Muscle of leg (tissue), 11 donors: ENCODE measurements around the gene MMS19. TPM values are rescaled to one million over a fixed set of nuclear protein-coding genes. Genes with fewer than 3 reads are reported as not detected.
A peak's percentile ranks its signal among the peaks of the same experiment; 100 is the strongest.

Experiments
- DNase-seq: peaks from one replicate; pipeline ENCODE4 v3.0.0; 2013
- H3K27ac ChIP-seq: one replicate; pipeline ENCODE4 v1.5.1; 2013; ENCODE audit warnings: mild to moderate bottlenecking, low read length, control low read depth
- H3K27me3 ChIP-seq: one replicate; pipeline ENCODE4 v1.6.1; 2013; ENCODE audit warnings: low read length; ENCODE audit not compliant: control insufficient read depth, insufficient read depth
- H3K36me3 ChIP-seq: one replicate; pipeline ENCODE4 v1.6.1; 2013; ENCODE audit warnings: low read length; ENCODE audit not compliant: control insufficient read depth, insufficient read depth
- H3K4me1 ChIP-seq: one replicate; pipeline ENCODE4 v1.6.1; 2013; ENCODE audit warnings: low read length; ENCODE audit not compliant: control insufficient read depth, insufficient read depth
- H3K4me3 ChIP-seq: one replicate; pipeline ENCODE4 v1.5.1; 2013; ENCODE audit warnings: low read length, control low read depth
- H3K9me3 ChIP-seq: replicated peaks from 2 replicates; pipeline ENCODE4 v1.6.1; 2013; ENCODE audit warnings: low read depth, low read length; ENCODE audit not compliant: control insufficient read depth
- WGBS: methylation state at CpG from one replicate; pipeline ENCODE4 v1.1.5; 2013; ENCODE audit warnings: missing lambda C conversion rate; ENCODE audit not compliant: insufficient coverage; 5-methylcytosine and 5-hydroxymethylcytosine counted together
- polyA plus RNA-seq, 8 donors: library from polyadenylated mRNA; unstranded; fragments of 120-200 nt; gene quantifications; one replicate each; pipeline versions ENCODE4 v1.2.1 to v1.2.3, GENCODE V29; 2013; ENCODE audit warnings: inconsistent platforms in 1 of 8, low replicate concordance in 1 of 8; ENCODE audit not compliant: insufficient read length in 8 of 8, insufficient read depth in 1 of 8
- total RNA-seq: library from RNA; stranded (reverse); fragments of 120-200 nt; gene quantifications from one replicate; pipeline ENCODE4 v1.2.4, GENCODE V29; 2013

The MMS19 gene
- total and polyA plus RNA-seq, 9 donors: 51.9 to 70.8 (median 64.9) TPM

DNA sequence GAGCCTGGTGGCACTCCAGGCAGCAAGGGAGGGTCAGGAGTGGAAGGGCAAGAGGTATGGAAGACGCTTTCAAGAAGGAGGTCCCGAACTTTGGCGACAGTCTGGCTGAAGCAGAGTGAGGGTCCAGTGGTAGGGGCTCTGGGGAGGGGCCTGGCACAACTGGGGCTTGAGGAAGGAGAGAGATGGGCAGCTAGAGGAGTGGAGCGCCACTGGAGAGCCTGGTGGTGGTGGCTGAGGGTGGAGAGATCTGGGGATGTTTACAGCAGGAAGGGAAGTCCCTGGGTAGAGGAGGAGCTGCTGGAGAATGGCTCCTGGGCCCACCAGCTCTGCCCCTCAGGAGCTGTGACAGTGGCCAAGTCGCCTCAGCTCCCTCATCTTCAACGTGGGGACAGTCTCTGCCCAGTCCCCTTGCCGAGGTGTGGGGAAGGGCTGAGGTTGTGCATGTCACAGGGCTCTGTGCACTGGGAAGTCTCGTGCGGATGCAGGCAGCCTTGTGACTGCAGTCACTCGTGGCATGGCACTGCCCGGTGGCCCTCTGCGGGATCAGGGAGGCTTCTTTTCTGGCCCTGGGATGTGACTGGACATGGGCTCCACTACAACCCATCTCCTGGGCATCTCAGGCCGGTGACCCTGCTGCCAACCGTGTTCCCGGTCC, 19.0 kb upstream of the MMS19 start:
- no peaks in the 10 kb centered on the region for H3K36me3 ChIP-seq
- no peak for DNase-seq
- 88% methylated on average over 11 of the region's 15 CpGs for WGBS
- no peak overlapping the region for H3K4me3 ChIP-seq
- peaks cover 79% of the 10 kb centered on the region for H3K4me1 ChIP-seq
- peak overlapping the region; percentile 77 for H3K27ac ChIP-seq
- H3K9me3 ChIP-seq: no peaks in the 10 kb centered on the region
- no peaks in the 10 kb centered on the region for H3K27me3 ChIP-seq

GRCh38 chr10:97515271-97515978, 17.2 kb upstream of the MMS19 start:
- no peaks in the 10 kb centered on the region for H3K36me3 ChIP-seq
- H3K4me3 ChIP-seq: no peak overlapping the region
- DNase-seq: peak; percentile 77
- 57% methylated on average over 8 of the region's 10 CpGs for WGBS
- no peaks in the 10 kb centered on the region for H3K27me3 ChIP-seq
- peaks cover 64% of the 10 kb centered on the region for H3K4me1 ChIP-seq
- H3K27ac ChIP-seq: peak overlapping the region; percentile 23
- no peaks in the 10 kb centered on the region for H3K9me3 ChIP-seq

DNA sequence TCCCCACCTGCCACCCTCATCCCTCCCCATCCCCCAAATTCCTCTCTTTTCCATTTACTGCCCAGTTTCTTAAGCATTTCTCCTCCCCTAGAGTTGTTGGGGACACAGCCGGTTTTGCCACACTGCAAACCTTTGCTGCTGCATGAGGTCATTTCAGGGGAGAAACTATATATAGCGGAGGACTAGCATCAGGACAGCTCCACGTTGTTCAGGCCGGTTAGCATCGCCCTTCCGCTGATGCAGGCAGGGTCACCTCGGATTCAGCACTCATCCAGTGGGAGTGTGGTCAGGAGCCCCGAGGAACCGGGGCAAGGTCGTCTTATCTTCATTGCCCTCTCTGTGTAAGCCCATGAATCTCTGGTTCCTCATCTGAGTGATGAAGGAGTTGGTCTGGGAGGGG, 16.1 kb upstream of the MMS19 start:
- no CpG with 5 or more reads among the region's 10 CpGs for WGBS
- H3K4me1 ChIP-seq: peaks cover 54% of the 10 kb centered on the region
- no peak overlapping the region for H3K4me3 ChIP-seq
- H3K27me3 ChIP-seq: no peaks in the 10 kb centered on the region
- H3K9me3 ChIP-seq: no peaks in the 10 kb centered on the region
- no peaks in the 10 kb centered on the region for H3K36me3 ChIP-seq
- H3K27ac ChIP-seq: no peak overlapping the region
- DNase-seq: no peak

GRCh38 chr10:97512993-97513392, 14.8 kb upstream of the MMS19 start:
- Histone ChIP-seq H3K4me3 (no peak overlapping the region), H3K9me3 (no peaks in the 10 kb centered on the region), H3K36me3 (no peaks in the 10 kb centered on the region), H3K27me3 (no peaks in the 10 kb centered on the region), H3K4me1 (peaks cover 41% of the 10 kb centered on the region), H3K27ac (no peak overlapping the region)
- no peak for DNase-seq
- WGBS: no CpG with 5 or more reads among the region's 1 CpG

GRCh38 chr10:97511711-97512440, 13.7 kb upstream of the MMS19 start:
- no peak overlapping the region for H3K27ac ChIP-seq
- WGBS: no CpG with 5 or more reads among the region's 3 CpGs
- no peaks in the 10 kb centered on the region for H3K9me3 ChIP-seq
- H3K27me3 ChIP-seq: no peaks in the 10 kb centered on the region
- peak; percentile 62 for DNase-seq
- peaks cover 30% of the 10 kb centered on the region for H3K4me1 ChIP-seq
- H3K4me3 ChIP-seq: no peak overlapping the region
- no peaks in the 10 kb centered on the region for H3K36me3 ChIP-seq

DNA sequence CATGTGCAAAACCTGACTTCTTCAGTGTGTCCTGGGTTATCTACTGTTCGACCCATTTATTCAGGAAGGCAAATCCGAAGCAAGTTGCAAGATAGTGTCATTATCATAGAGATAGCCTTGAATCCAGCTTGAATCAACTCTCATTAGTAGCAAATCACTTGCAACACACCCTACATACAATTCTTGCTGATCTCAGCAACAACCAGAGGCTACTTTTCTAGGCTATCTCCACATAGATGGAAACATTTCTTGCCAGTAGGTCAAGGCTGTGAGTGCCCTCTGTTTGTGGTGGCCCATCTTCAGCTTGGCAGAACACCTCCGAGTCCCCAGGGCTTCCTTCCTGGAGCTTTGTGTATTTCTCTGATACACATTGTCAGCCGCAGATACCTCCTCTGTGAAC, 12.5 kb upstream of the MMS19 start:
- H3K4me1 ChIP-seq: peaks cover 20% of the 10 kb centered on the region
- no peak overlapping the region for H3K27ac ChIP-seq
- no peak overlapping the region for H3K4me3 ChIP-seq
- H3K9me3 ChIP-seq: no peaks in the 10 kb centered on the region
- H3K36me3 ChIP-seq: no peaks in the 10 kb centered on the region
- 98% methylated on average over 4 of the region's 4 CpGs for WGBS
- H3K27me3 ChIP-seq: no peaks in the 10 kb centered on the region
- no peak for DNase-seq

GRCh38 chr10:97509120-97509680, 11.0 kb upstream of the MMS19 start:
- H3K27me3 ChIP-seq: no peaks in the 10 kb centered on the region
- H3K27ac ChIP-seq: no peak overlapping the region
- H3K4me1 ChIP-seq: peaks cover 7% of the 10 kb centered on the region
- no peaks in the 10 kb centered on the region for H3K9me3 ChIP-seq
- WGBS: 100% methylated on average over 6 of the region's 8 CpGs
- no peak overlapping the region for H3K4me3 ChIP-seq
- DNase-seq: no peak
- no peaks in the 10 kb centered on the region for H3K36me3 ChIP-seq

- no peaks in the 10 kb centered on the region for H3K27me3 ChIP-seq
- WGBS: no CpG with 5 or more reads among the region's 1 CpG
- no peak overlapping the region for H3K4me3 ChIP-seq
- H3K27ac ChIP-seq: no peak overlapping the region
- no peaks in the 10 kb centered on the region for H3K9me3 ChIP-seq
- peaks cover 9% of the 10 kb centered on the region for H3K4me1 ChIP-seq
- H3K36me3 ChIP-seq: no peaks in the 10 kb centered on the region
- no peak for DNase-seq
Observed at GRCh38 chr10:97508342-97508741, 10.1 kb upstream of the MMS19 start.

DNA sequence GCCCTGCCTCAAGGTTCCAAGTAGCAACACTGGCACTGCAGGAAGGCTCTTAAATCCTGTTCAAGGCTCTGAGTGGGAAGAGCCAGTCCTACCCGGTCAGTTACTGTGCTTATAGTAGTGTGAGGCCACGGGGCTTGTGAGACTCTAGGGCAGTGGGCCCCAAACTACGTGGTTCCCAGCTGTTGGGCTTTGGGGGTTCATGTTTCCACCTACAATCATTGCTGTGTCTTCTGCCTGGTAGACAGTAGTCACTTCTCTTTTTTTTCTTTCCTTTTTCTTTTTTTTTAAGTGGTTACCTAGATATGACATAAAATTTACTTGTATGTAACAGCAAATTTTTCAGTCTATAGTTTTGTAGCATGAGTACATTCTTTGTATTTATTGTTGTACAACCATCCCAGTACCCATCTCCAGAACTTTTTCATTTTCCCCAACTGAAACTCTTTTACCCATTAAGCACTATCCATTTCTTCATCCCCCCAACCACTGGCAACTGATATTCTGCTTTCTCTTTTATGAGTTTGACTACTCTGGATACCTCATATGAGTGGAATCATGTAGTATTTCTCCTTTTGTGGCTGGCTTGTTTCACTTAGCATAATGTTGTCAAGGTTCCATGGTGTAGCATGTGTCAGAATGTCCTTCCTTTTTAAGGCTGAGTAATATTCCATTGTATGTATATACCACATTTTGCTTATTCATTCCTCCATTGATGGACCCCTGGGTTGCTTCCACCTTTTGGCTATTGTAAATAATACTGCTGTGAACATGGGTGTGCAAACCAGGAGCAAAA, 8.2 kb upstream of the MMS19 start:
- Histone ChIP-seq H3K4me3 (no peak overlapping the region), H3K4me1 (peaks cover 5% of the 10 kb centered on the region), H3K9me3 (no peaks in the 10 kb centered on the region), H3K27ac (no peak overlapping the region), H3K27me3 (no peaks in the 10 kb centered on the region), H3K36me3 (no peaks in the 10 kb centered on the region)
- no CpG with 5 or more reads among the region's 3 CpGs for WGBS
- no peak for DNase-seq
